Mammary epithelial cell (primary cell): Measurements from ENCODE around the gene TET3.

ENCODE experiments used
- EZH2 ChIP-seq: IDR thresholded peaks from 2 replicates; pipeline ENCODE4 v1.6.1; 2012; ENCODE audit warnings: low read length, inconsistent platforms, borderline replicate concordance
- TF ChIP-seq, protein P1 (sequence below), 2 donors: IDR thresholded peaks in 1 of 2; conservative IDR thresholded peaks in 1 of 2; 2 replicates each; pipeline ENCODE4 v1.5.1; 2011 to 2012; ENCODE audit warnings: inconsistent platforms in 2 of 2, low read length in 2 of 2, mild to moderate bottlenecking in 2 of 2, control low read depth in 1 of 2, low read depth in 1 of 2; ENCODE audit not compliant: insufficient read depth in 1 of 2; ENCODE audit errors: extremely low read depth in 1 of 2

- TF ChIP-seq, protein P1, sequence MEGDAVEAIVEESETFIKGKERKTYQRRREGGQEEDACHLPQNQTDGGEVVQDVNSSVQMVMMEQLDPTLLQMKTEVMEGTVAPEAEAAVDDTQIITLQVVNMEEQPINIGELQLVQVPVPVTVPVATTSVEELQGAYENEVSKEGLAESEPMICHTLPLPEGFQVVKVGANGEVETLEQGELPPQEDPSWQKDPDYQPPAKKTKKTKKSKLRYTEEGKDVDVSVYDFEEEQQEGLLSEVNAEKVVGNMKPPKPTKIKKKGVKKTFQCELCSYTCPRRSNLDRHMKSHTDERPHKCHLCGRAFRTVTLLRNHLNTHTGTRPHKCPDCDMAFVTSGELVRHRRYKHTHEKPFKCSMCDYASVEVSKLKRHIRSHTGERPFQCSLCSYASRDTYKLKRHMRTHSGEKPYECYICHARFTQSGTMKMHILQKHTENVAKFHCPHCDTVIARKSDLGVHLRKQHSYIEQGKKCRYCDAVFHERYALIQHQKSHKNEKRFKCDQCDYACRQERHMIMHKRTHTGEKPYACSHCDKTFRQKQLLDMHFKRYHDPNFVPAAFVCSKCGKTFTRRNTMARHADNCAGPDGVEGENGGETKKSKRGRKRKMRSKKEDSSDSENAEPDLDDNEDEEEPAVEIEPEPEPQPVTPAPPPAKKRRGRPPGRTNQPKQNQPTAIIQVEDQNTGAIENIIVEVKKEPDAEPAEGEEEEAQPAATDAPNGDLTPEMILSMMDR (conservative IDR thresholded peaks at IDR 0.05 in 1 of 2, IDR thresholded peaks at IDR 0.05 in 1 of 2; ENCODE audit: extremely low read depth in 1 of 2, insufficient read depth in 1 of 2, low read depth in 1 of 2, low read length in 2 of 2): no peak
- no peak for TF ChIP-seq EZH2
Measured at GRCh38 chr2:74001121-74001520, 16.4 kb downstream of the TET3 start.
